Stimulated activated CD8-positive, alpha-beta memory T cell treated with anti-CD3 and anti-CD28 coated beads, Interleukin-4, amount 100 ng/mL, for 1 hour (primary cell): ENCODE results near the gene COL15A1.

Experiments used
- DNase-seq, 2 donors: peaks; one replicate each; pipeline ENCODE4 v3.0.0-alpha.2; 2020; ENCODE audit warnings: low read depth in 2 of 2, low spot score in 1 of 2

The COL15A1 gene

GRCh38 chr9:99103901-99104458 is 160.3 kb downstream of the COL15A1 start:
- DNase-seq = no peak

- peak; percentile 73 to 81 for DNase-seq
These were observed 160.9 kb downstream of the COL15A1 start, which contains the start of gene TGFBR1 for GRCh38 chr9:99104459-99105151. TSS of gene TGFBR1 (plus strand) at chr9:99105113. CDS start at chr9:99105206, 93 bp downstream.

- DNase-seq = no peak
These were observed 161.7 kb downstream of the COL15A1 start for GRCh38 chr9:99105152-99106043.

GRCh38 chr9:99106044-99106375 is 162.3 kb downstream of the COL15A1 start:
- no peak for DNase-seq

GRCh38 chr9:99107421-99107820 is 163.7 kb downstream of the COL15A1 start:
- DNase-seq = no peak

GRCh38 chr9:99108131-99108530 is 164.4 kb downstream of the COL15A1 start:
- no peak for DNase-seq

- no peak for DNase-seq
These were observed 165.8 kb downstream of the COL15A1 start for GRCh38 chr9:99109522-99109921.

GRCh38 chr9:99112750-99113413 is 169.2 kb downstream of the COL15A1 start:
- DNase-seq = no peak

- no peak for DNase-seq
These were observed 169.8 kb downstream of the COL15A1 start for GRCh38 chr9:99113414-99114048.

- DNase-seq = no peak
These were observed 170.3 kb downstream of the COL15A1 start for GRCh38 chr9:99114049-99114440.

- DNase-seq = no peak
These were observed 171.3 kb downstream of the COL15A1 start for GRCh38 chr9:99114846-99115500.

- no peak for DNase-seq
These were observed 172.3 kb downstream of the COL15A1 start for GRCh38 chr9:99116003-99116411.

- DNase-seq = no peak
These were observed 175.2 kb downstream of the COL15A1 start for GRCh38 chr9:99118782-99119466.

GRCh38 chr9:99119976-99120655 is 176.4 kb downstream of the COL15A1 start:
- no peak for DNase-seq
